Lower leg skin (tissue), 4 donors: ENCODE results near the gene AHNAK2. TPM values are rescaled to one million over a fixed set of nuclear protein-coding genes. Genes with fewer than 3 reads are reported as not detected.

Experiments
- DNase-seq, 2 donors: peaks; one replicate each; pipeline ENCODE4 v3.0.0-alpha.2; 2019; ENCODE audit warnings: low spot score in 2 of 2
- H3K4me3 ChIP-seq: fragments of 200-600 bp; sonication (generic); 2 replicates; pipeline ENCODE4 v1.5.1; 2017; ENCODE audit warnings: mild to moderate bottlenecking, low read depth; ENCODE audit not compliant: poor library complexity, severe bottlenecking
- CTCF ChIP-seq, 3 donors: fragments of 450-650 bp; IDR thresholded peaks; one replicate each; pipeline ENCODE4 v1.5.1; 2016; ENCODE audit warnings: antibody characterized with exemption in 3 of 3, mild to moderate bottlenecking in 3 of 3, moderate library complexity in 2 of 3
- POLR2A ChIP-seq, 2 donors: fragments of 450-650 bp; IDR thresholded peaks; one replicate each; pipeline ENCODE4 v1.6.1; 2016 to 2017; ENCODE audit warnings: antibody characterized with exemption in 2 of 2, mild to moderate bottlenecking in 1 of 2, moderate library complexity in 1 of 2
- WGBS, 2 donors: methylation state at CpG; one replicate each; pipeline ENCODE4 v1.1.5; 2018; 5-methylcytosine and 5-hydroxymethylcytosine counted together
- intact Hi-C: fragments of 100-400 bp; cut with DNase I; formaldehyde crosslinking; loops from one replicate; pipeline ENCODE4 v1.15.0; 2023; ENCODE audit warnings: low total_unique reads
- total RNA-seq, 4 donors: library from RNA; depleted of rRNA; stranded (reverse); fragments of >200 nt; gene quantifications; one replicate each; pipeline ENCODE4 v1.1.0, GENCODE V29; 2016

The AHNAK2 gene
- total RNA-seq, 4 donors from 2014 or later: 671 to 950 (median 756) TPM

- peak in 1 of 2 donors; percentile 59 for DNase-seq
- intact Hi-C loops: loop anchor here (10.0 kb wide), 1 partner anchor 150 kb away; no protein-coding TSS in a partner anchor
- no peak overlapping the region for H3K4me3 ChIP-seq
- TF ChIP-seq POLR2A (IDR thresholded peaks at IDR 0.05) (no peak), CTCF (IDR thresholded peaks at IDR 0.05) (no peak)
- 62 to 88% methylated on average over 6 to 8 of the region's 9 CpGs for WGBS, 2 donors
Measured at GRCh38 chr14:104895207-104895785, 82.9 kb downstream of the AHNAK2 start.

- WGBS, 2 donors: 70 to 73% methylated on average over 30 of the region's 30 CpGs
- TF ChIP-seq POLR2A (IDR thresholded peaks at IDR 0.05) (no peak), CTCF (IDR thresholded peaks at IDR 0.05) (no peak)
- intact Hi-C loops: loop anchor here (10.0 kb wide), 1 partner anchor 150 kb away; no protein-coding TSS in a partner anchor
- H3K4me3 ChIP-seq: no peak overlapping the region
- DNase-seq: peak in 1 of 2 donors; percentile 80
Measured at GRCh38 chr14:104894331-104895206, 83.6 kb downstream of the AHNAK2 start.

GRCh38 chr14:104893435-104894207 lies 84.6 kb downstream of the AHNAK2 start:
- H3K4me3 ChIP-seq: no peak overlapping the region
- peak in 1 of 2 donors; percentile 85 for DNase-seq
- intact Hi-C loops: loop anchor here (10.0 kb wide), 1 partner anchor 151 kb away; no protein-coding TSS in a partner anchor
- TF ChIP-seq CTCF (IDR thresholded peaks at IDR 0.05) (no peak), POLR2A (IDR thresholded peaks at IDR 0.05) (no peak)
- 67 to 75% methylated on average over 22 to 28 of the region's 39 CpGs for WGBS, 2 donors

GRCh38 chr14:104892531-104893434 lies 85.4 kb downstream of the AHNAK2 start:
- 75 to 81% methylated on average over 17 to 28 of the region's 31 CpGs for WGBS, 2 donors
- TF ChIP-seq POLR2A (IDR thresholded peaks at IDR 0.05) (no peak), CTCF (IDR thresholded peaks at IDR 0.05) (no peak)
- DNase-seq: peak in 1 of 2 donors; percentile 85
- H3K4me3 ChIP-seq: no peak overlapping the region
- intact Hi-C loops: loop anchor here (10.0 kb wide), 1 partner anchor 152 kb away; no protein-coding TSS in a partner anchor
